GM10266 (cell line): Measurements from ENCODE around the gene C5AR2.

Experiments used
- DNase-seq: peaks from one replicate; pipeline ENCODE4 v3.0.0; 2012; ENCODE audit errors: extremely low spot score
- CTCF ChIP-seq: IDR thresholded peaks from 2 replicates; pipeline ENCODE4 v1.5.1; 2012; ENCODE audit warnings: mild to moderate bottlenecking, low read depth; ENCODE audit not compliant: control insufficient read depth, insufficient read depth; ENCODE audit errors: missing control alignments

The C5AR2 gene

GRCh38 chr19:47315125-47315821, 16.7 kb upstream of the C5AR2 start:
- no peak for DNase-seq
- TF ChIP-seq CTCF: no peak

GRCh38 chr19:47316513-47316912, 15.5 kb upstream of the C5AR2 start:
- no peak for TF ChIP-seq CTCF

GRCh38 chr19:47319923-47320871, 11.8 kb upstream of the C5AR2 start:
- no peak for DNase-seq
- TF ChIP-seq CTCF: no peak

More at GRCh38 chr19:47316513-47316912, 15.5 kb upstream of the C5AR2 start:
- no peak for DNase-seq

- DNase-seq: no peak
- no peak for TF ChIP-seq CTCF
Measured at GRCh38 chr19:47321630-47322029, 10.3 kb upstream of the C5AR2 start.

GRCh38 chr19:47322058-47322457, 9.9 kb upstream of the C5AR2 start:
- DNase-seq: no peak

GRCh38 chr19:47323409-47323808, 8.6 kb upstream of the C5AR2 start:
- no peak for TF ChIP-seq CTCF
- no peak for DNase-seq

More at GRCh38 chr19:47322058-47322457, 9.9 kb upstream of the C5AR2 start:
- no peak for TF ChIP-seq CTCF
